NCI-H2081 (cell line): Measurements from ENCODE around the gene GPX6.
A peak's percentile ranks its signal among the peaks of the same experiment; 100 is the strongest.
"Not testable (repeated sequence)": the region's sequence is repeated elsewhere in the genome, so short reads cannot be mapped to it uniquely, and the experiment has no call there.

ENCODE experiments used
- DNase-seq, 2 experiments: peaks; one replicate each; lab custom pipeline; 2025; lab: John Stamatoyannopoulos, UW

Gene GPX6

DNA sequence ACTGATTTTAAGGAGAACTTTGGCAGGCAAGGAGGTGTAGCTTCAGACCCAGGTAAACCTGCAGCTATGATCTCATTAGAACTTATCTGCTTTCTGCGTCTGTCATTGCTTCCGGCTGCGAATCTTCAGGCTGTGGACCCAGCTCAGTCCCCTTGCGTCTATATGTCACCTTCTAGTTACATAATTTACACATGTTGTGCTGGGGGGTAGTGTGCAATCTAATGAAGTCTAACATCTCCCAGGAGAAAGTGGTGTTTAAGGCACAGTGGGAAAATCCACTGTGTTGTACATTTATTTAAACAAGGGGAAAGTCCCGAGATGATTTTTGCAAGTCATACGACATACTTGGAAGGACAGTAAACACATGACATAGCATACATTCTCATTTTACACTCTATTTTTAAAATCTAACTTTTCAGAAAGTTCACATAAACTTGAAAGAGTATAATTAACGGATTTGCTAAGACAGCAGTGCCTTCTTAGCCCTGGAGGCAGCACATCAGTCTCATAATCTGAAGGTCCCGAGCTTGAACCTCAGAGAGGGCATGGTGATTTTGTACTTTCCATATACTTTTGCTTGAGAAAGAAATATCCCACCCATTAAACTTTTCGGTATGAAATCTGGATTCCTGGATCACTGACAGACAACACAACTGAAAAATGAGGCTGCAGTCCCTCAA lies 35.2 kb downstream of the GPX6 start:
- no peak for DNase-seq

- DNase-seq = no peak
Observed at GRCh38 chr6:28478518-28478917, 37.1 kb downstream of the GPX6 start.

GRCh38 chr6:28474441-28475219 lies 41.0 kb downstream of the GPX6 start:
- peak; percentile 65 to 78 for DNase-seq

DNA sequence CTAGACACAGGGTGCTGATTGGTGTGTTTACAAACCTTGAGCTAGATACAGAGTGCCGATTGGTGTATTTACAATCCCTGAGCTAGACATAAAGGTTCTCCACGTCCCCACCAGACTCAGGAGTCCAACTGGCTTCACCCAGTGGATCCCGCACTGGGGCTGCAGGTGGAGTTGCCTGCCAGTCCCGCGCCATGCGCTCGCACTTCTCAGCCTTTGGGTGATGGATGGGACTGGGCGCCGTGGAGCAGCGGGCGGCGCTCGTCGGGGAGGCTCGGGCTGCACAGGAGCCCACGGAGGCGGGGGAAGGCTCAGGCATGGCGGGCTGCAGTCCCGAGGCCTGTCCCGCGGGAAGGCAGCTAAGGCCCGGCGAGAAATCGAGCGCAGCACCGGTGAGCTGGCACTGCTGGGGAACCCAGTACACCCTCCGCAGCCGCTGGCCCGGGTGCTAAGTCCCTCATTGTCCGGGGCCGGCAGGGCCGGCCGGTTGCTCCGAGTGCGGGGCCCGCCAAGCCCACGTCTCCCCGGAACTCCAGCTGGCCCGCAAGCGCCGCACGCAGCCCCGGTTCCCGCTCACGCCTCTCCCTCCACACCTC lies 46.3 kb downstream of the GPX6 start:
- DNase-seq = not testable (repeated sequence)

DNA sequence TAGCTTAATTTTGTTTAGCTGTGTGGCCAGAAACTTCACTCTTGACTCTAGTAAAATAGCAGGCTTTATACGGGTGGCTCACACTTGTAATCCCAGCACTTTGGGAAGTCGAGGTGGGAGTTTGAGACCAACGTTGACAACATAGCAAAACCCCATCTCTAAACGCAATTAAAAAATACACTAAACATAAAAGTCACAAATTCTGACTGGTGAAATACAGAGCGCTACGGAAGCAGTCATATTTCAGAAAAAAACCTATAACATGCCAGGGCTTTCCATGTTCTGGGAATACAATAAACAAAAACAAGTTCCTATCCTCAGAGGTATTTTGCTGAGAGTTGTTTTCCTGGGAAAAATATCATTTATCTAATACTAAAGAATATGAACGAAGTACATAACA lies 47.5 kb downstream of the GPX6 start:
- DNase-seq = no peak

- no peak for DNase-seq
Observed at GRCh38 chr6:28462401-28462800, 53.2 kb downstream of the GPX6 start.

DNA sequence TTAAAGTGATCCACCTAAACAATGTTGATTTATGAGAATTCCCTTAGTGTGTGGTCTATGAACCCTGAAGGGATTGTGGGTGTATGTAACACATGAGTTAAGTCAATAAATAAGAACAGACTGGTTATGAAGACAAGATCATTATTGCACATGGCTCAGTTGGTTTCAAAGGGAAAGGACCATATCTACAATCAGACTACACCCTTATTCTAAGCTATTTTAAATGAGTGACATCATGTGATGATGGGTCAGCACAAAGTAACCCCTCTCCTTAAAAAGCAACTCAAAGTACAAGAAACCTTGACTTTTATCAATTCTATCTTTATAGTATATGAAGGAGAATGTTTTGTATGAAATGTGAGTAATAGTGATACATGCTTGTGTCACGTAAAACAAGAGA lies 57.0 kb downstream of the GPX6 start:
- DNase-seq = no peak
